Smooth muscle cell (in vitro differentiated cells): ENCODE measurements around the gene SECISBP2. TPM values are rescaled to one million over a fixed set of nuclear protein-coding genes. Genes with fewer than 3 reads are reported as not detected.

ENCODE experiments used
- DNase-seq: peaks from one replicate; lab custom pipeline; 2025; ENCODE audit not compliant: unreplicated experiment; lab: John Stamatoyannopoulos, UW
- H2AFZ ChIP-seq: fragments of 200-600 bp; sonication (generic); 2 replicates; pipeline ENCODE4 v1.6.0; 2016; ENCODE audit warnings: antibody characterized with exemption, low read depth, mild to moderate bottlenecking
- H3F3A ChIP-seq: fragments of 200-600 bp; sonication (generic); 2 replicates; pipeline ENCODE4 v1.6.0; 2017; ENCODE audit warnings: antibody characterized with exemption, low read depth
- H3K27ac ChIP-seq: fragments of 200-600 bp; sonication (generic); 2 replicates; pipeline ENCODE4 v1.5.1; 2016; ENCODE audit warnings: low read depth, mild to moderate bottlenecking
- H3K27me3 ChIP-seq: fragments of 200-600 bp; sonication (generic); 2 replicates; pipeline ENCODE4 v1.6.1; 2016; ENCODE audit warnings: low read depth, mild to moderate bottlenecking
- H3K36me3 ChIP-seq: fragments of 200-600 bp; sonication (generic); 2 replicates; pipeline ENCODE4 v1.5.1; 2016; ENCODE audit warnings: low read depth
- H3K4me1 ChIP-seq: fragments of 200-600 bp; sonication (generic); 2 replicates; pipeline ENCODE4 v1.5.1; 2016; ENCODE audit warnings: low read depth
- H3K4me2 ChIP-seq: fragments of 200-600 bp; sonication (generic); 2 replicates; pipeline ENCODE4 v1.6.0; 2016; ENCODE audit warnings: mild to moderate bottlenecking
- H3K4me3 ChIP-seq: fragments of 200-600 bp; sonication (generic); 2 replicates; pipeline ENCODE4 v1.5.1; 2016; ENCODE audit warnings: mild to moderate bottlenecking
- H3K79me2 ChIP-seq: fragments of 200-600 bp; sonication (generic); 2 replicates; pipeline ENCODE4 v1.6.0; 2016; ENCODE audit warnings: low read depth, mild to moderate bottlenecking
- H3K9ac ChIP-seq: fragments of 200-600 bp; sonication (generic); 2 replicates; pipeline ENCODE4 v1.6.0; 2016; ENCODE audit warnings: low read depth
- H3K9me3 ChIP-seq: fragments of 200-600 bp; sonication (generic); replicated peaks from 2 replicates; pipeline ENCODE4 v1.5.1; 2016; ENCODE audit warnings: low read depth
- H4K20me1 ChIP-seq: fragments of 200-600 bp; sonication (generic); 2 replicates; pipeline ENCODE4 v1.6.0; 2016; ENCODE audit warnings: low read depth
- WGBS: methylation state at CpG from one replicate; pipeline ENCODE4 v1.1.7; 2016; ENCODE audit warnings: low lambda C conversion rate; 5-methylcytosine and 5-hydroxymethylcytosine counted together
- polyA plus RNA-seq: library from polyadenylated mRNA; unstranded; fragments of >200 nt; fragmentation: Nextera tagmentation; extraction: Ambion mirVana; gene quantifications from 2 replicates; pipeline ENCODE4 v1.2.1, GENCODE V29; 2016
- total RNA-seq: library from RNA; depleted of rRNA; stranded (reverse); fragments of >200 nt; gene quantifications from 2 replicates; pipeline ENCODE4 v1.2.3, GENCODE V29; 2014
- TF ChIP-seq, protein P1 (sequence below): fragments of 200-600 bp; sonication (generic); IDR thresholded peaks from 2 replicates; pipeline ENCODE4 v1.5.1; 2017; ENCODE audit warnings: borderline replicate concordance, mild to moderate bottlenecking, antibody characterized with exemption; ENCODE audit not compliant: insufficient read depth, poor library complexity, severe bottlenecking

The SECISBP2 gene
- total and polyA plus RNA-seq, 2 experiments from 2014 or later: 12.2 to 25.1 TPM

GRCh38 chr9:89376741-89377351 lies 58.5 kb downstream of the SECISBP2 start:
- WGBS: 91% methylated on average over 17 of the region's 17 CpGs
- Histone ChIP-seq H3K27me3 (no peaks in the 10 kb centered on the region), H3K4me3 (no peak overlapping the region), H3K4me1 (peaks cover 4% of the 10 kb centered on the region), H3K9me3 (no peaks in the 10 kb centered on the region), H3F3A (no peaks in the 10 kb centered on the region), H3K9ac (no peak overlapping the region), H3K4me2 (no peak overlapping the region), H3K36me3 (no peaks in the 10 kb centered on the region), H4K20me1 (no peaks in the 10 kb centered on the region), H3K27ac (no peak overlapping the region), H2AFZ (no peak overlapping the region), H3K79me2 (no peaks in the 10 kb centered on the region)
- DNase-seq: no peak
- TF ChIP-seq, protein P1, sequence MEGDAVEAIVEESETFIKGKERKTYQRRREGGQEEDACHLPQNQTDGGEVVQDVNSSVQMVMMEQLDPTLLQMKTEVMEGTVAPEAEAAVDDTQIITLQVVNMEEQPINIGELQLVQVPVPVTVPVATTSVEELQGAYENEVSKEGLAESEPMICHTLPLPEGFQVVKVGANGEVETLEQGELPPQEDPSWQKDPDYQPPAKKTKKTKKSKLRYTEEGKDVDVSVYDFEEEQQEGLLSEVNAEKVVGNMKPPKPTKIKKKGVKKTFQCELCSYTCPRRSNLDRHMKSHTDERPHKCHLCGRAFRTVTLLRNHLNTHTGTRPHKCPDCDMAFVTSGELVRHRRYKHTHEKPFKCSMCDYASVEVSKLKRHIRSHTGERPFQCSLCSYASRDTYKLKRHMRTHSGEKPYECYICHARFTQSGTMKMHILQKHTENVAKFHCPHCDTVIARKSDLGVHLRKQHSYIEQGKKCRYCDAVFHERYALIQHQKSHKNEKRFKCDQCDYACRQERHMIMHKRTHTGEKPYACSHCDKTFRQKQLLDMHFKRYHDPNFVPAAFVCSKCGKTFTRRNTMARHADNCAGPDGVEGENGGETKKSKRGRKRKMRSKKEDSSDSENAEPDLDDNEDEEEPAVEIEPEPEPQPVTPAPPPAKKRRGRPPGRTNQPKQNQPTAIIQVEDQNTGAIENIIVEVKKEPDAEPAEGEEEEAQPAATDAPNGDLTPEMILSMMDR: no peak

DNA sequence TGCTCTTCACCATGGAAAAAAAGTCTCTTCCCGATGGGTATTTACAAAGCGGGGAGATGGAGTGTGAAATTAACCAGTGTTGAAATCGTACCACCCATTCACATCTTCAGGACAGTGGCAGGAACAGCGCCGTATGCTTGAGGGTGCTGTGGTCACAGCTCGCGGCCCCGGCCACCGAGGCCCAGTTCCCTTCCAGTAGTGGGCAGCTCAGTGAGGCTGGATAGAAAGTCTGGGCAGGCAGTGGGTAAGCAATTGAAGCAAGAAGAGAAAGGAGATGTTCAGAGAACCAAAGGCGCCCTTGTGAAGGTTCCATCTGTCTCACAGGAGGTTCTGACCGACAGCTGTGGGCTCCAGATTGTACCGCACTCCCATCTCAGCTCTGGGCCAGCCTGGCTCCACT lies 59.1 kb downstream of the SECISBP2 start:
- Histone ChIP-seq H4K20me1 (no peaks in the 10 kb centered on the region), H3K4me3 (no peak overlapping the region), H3K9me3 (no peaks in the 10 kb centered on the region), H3K9ac (no peak overlapping the region), H3K4me2 (no peak overlapping the region), H3F3A (no peaks in the 10 kb centered on the region), H3K4me1 (peaks cover 4% of the 10 kb centered on the region), H2AFZ (no peak overlapping the region), H3K79me2 (no peaks in the 10 kb centered on the region), H3K36me3 (no peaks in the 10 kb centered on the region), H3K27me3 (no peaks in the 10 kb centered on the region), H3K27ac (no peak overlapping the region)
- TF ChIP-seq, protein P1: no peak
- 94% methylated on average over 12 of the region's 12 CpGs for WGBS
- DNase-seq: no peak

- Histone ChIP-seq H3K4me3 (no peak overlapping the region), H3K4me1 (peaks cover 4% of the 10 kb centered on the region), H4K20me1 (no peaks in the 10 kb centered on the region), H3K9ac (no peak overlapping the region), H3K79me2 (no peaks in the 10 kb centered on the region), H3F3A (no peaks in the 10 kb centered on the region), H3K4me2 (no peak overlapping the region), H3K9me3 (no peaks in the 10 kb centered on the region), H2AFZ (no peak overlapping the region), H3K27ac (no peak overlapping the region), H3K27me3 (no peaks in the 10 kb centered on the region), H3K36me3 (no peaks in the 10 kb centered on the region)
- DNase-seq: no peak
- 97% methylated on average over 21 of the region's 21 CpGs for whole genome bisulfite sequencing
- TF ChIP-seq, protein P1: no peak
These were observed 60.2 kb downstream of the SECISBP2 start for GRCh38 chr9:89378541-89378940.

DNA sequence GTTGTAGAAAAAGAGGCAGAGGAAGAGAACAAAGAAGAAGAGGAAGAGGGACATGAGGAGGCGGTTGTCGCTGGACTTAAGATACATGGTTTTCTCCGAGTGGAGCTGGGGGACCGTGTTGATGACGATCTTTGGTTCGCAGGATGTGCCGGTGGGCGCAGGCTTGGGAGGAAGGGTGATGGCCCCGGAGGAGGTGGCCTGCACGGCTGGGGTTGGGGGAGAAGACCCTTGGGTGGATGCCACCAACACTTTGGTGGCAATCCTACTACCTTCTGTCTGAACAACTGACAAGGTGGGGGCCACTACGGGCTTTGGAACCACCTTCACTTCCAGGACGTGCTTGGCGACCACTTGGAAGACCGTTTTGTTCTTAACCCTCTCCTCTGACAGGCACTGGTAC lies 60.7 kb downstream of the SECISBP2 start:
- 95% methylated on average over 14 of the region's 14 CpGs for WGBS
- no peaks in the 10 kb centered on the region for H3F3A ChIP-seq
- DNase-seq: no peak
- no peaks in the 10 kb centered on the region for H4K20me1 ChIP-seq
- no peaks in the 10 kb centered on the region for H3K9me3 ChIP-seq
- TF ChIP-seq, protein P1: no peak
- H3K4me3 ChIP-seq: no peak overlapping the region
- H3K36me3 ChIP-seq: no peaks in the 10 kb centered on the region
- no peaks in the 10 kb centered on the region for H3K27me3 ChIP-seq
- no peak overlapping the region for H3K27ac ChIP-seq
- no peak overlapping the region for H2AFZ ChIP-seq
- H3K4me2 ChIP-seq: no peak overlapping the region
- no peaks in the 10 kb centered on the region for H3K79me2 ChIP-seq
- no peak overlapping the region for H3K9ac ChIP-seq
- peaks cover 4% of the 10 kb centered on the region for H3K4me1 ChIP-seq
